ENCODE measurements around the gene TBX15.
A peak's percentile ranks its signal among the peaks of the same experiment; 100 is the strongest.
"Not testable (repeated sequence)": the region's sequence is repeated elsewhere in the genome, so short reads cannot be mapped to it uniquely, and the experiment has no call there.

The TBX15 gene

GRCh38 chr1:118921994-118922393, 66.1 kb downstream of the TBX15 start:
- DNase-seq: no peak

- DNase-seq: no peak
Measured at GRCh38 chr1:118920124-118920717, 67.9 kb downstream of the TBX15 start.

GRCh38 chr1:118918940-118919259, 69.2 kb downstream of the TBX15 start:
- DNase-seq: no peak

- DNase-seq: no peak
Measured at GRCh38 chr1:118918230-118918939, 69.8 kb downstream of the TBX15 start.

GRCh38 chr1:118916346-118916745, 71.8 kb downstream of the TBX15 start:
- not testable (repeated sequence) for DNase-seq

- no peak for DNase-seq
Measured at GRCh38 chr1:118914379-118915161, 73.6 kb downstream of the TBX15 start.

- no peak for DNase-seq
Measured at GRCh38 chr1:118913818-118914217, 74.3 kb downstream of the TBX15 start.

- no peak for DNase-seq
Measured at GRCh38 chr1:118912574-118912973, 75.6 kb downstream of the TBX15 start.

GRCh38 chr1:118911571-118911970, 76.6 kb downstream of the TBX15 start:
- no peak for DNase-seq

GRCh38 chr1:118907466-118907865, 80.7 kb downstream of the TBX15 start:
- peak in 1 of 2 experiments; percentile 10 for DNase-seq

- no peak for DNase-seq
Measured at GRCh38 chr1:118905671-118906070, 82.5 kb downstream of the TBX15 start.

GRCh38 chr1:118905196-118905595, 82.9 kb downstream of the TBX15 start:
- no peak for DNase-seq

GRCh38 chr1:118902711-118903191, 85.4 kb downstream of the TBX15 start:
- DNase-seq: no peak

- DNase-seq: no peak
Measured at GRCh38 chr1:118902299-118902698, 85.8 kb downstream of the TBX15 start.

GRCh38 chr1:118900643-118901440, 87.3 kb downstream of the TBX15 start:
- no peak for DNase-seq

GRCh38 chr1:118899340-118899739, 88.8 kb downstream of the TBX15 start:
- DNase-seq: no peak

GRCh38 chr1:118898712-118899111, 89.4 kb downstream of the TBX15 start:
- no peak for DNase-seq

- DNase-seq: no peak
Measured at GRCh38 chr1:118896416-118896815, 91.7 kb downstream of the TBX15 start.

GRCh38 chr1:118894836-118895235, 93.3 kb downstream of the TBX15 start:
- no peak for DNase-seq

GRCh38 chr1:118890851-118891384, 97.2 kb downstream of the TBX15 start:
- no peak for DNase-seq

GRCh38 chr1:118884946-118885345, 103.2 kb downstream of the TBX15 start:
- no peak for DNase-seq

- no peak for DNase-seq
Measured at GRCh38 chr1:118881751-118882150, 106.4 kb downstream of the TBX15 start.

GRCh38 chr1:118878661-118879060, 109.5 kb downstream of the TBX15 start:
- DNase-seq: no peak
